Naive thymus-derived CD4-positive, alpha-beta T cell (primary cell): ENCODE measurements around the gene ZSCAN31. TPM values are rescaled to one million over a fixed set of nuclear protein-coding genes. Genes with fewer than 3 reads are reported as not detected.

Source experiments
- ATAC-seq: fragments of 150-1000 bp; cut with Tn5 transposase; 2 replicates; pipeline ENCODE4 v1.10.0; 2021; ENCODE audit warnings: mild to moderate bottlenecking, moderate library complexity
- CTCF ChIA-PET: fragments of 350-600 bp; sonication (Branson Sonifier 250); formaldehyde crosslinking; loops from one replicate; lab custom pipeline; 2021; ENCODE audit warnings: antibody characterized with exemption; lab: Charles Lee
- POLR2A ChIA-PET: fragments of 350-600 bp; sonication (Branson Sonifier 250); formaldehyde crosslinking; loops from one replicate; lab custom pipeline; 2021; ENCODE audit warnings: antibody characterized with exemption, inconsistent platforms; lab: Charles Lee
- DNase-seq, 9 donors: peaks; one replicate each; pipeline versions ENCODE4 v3.0.0 to v3.0.0-alpha.2; 2020 to 2022; ENCODE audit warnings: mixed read lengths in 1 of 9
- H3K27ac ChIP-seq: one replicate; pipeline ENCODE4 v1.7.0; 2013; ENCODE audit warnings: mild to moderate bottlenecking, low read depth, low read length, moderate library complexity
- H3K27me3 ChIP-seq, 2 donors: one replicate each; pipeline ENCODE4 v1.7.0; 2013; ENCODE audit warnings: low read length in 2 of 2, mild to moderate bottlenecking in 2 of 2, moderate library complexity in 2 of 2; ENCODE audit not compliant: control insufficient read depth in 2 of 2, insufficient read depth in 2 of 2
- H3K36me3 ChIP-seq, 3 experiments: 1 replicate in 2 of 3; 2 replicates in 1 of 3; pipeline ENCODE4 v1.7.0; 2013; ENCODE audit warnings: low read length in 3 of 3, mild to moderate bottlenecking in 3 of 3, moderate library complexity in 1 of 3; ENCODE audit not compliant: insufficient read depth in 3 of 3, control insufficient read depth in 2 of 3
- H3K4me1 ChIP-seq, 2 donors: one replicate each; pipeline ENCODE4 v1.7.0; 2013; ENCODE audit warnings: low read length in 2 of 2, mild to moderate bottlenecking in 2 of 2, moderate library complexity in 1 of 2; ENCODE audit not compliant: control insufficient read depth in 2 of 2, insufficient read depth in 2 of 2
- H3K4me3 ChIP-seq: 2 replicates; pipeline ENCODE4 v1.7.0; 2013; ENCODE audit warnings: mild to moderate bottlenecking, low read length
- H3K9me3 ChIP-seq, 3 experiments: 1 replicate in 2 of 3; 2 replicates in 1 of 3; pipeline ENCODE4 v1.7.0; 2013; ENCODE audit warnings: low read length in 3 of 3; ENCODE audit not compliant: control insufficient read depth in 2 of 3
- H3K27ac Mint-ChIP-seq, 9 donors: one replicate each; pipeline ENCODE4 v1.8.0; 2020 to 2022; ENCODE audit warnings: mixed read lengths in 9 of 9, mild to moderate bottlenecking in 8 of 9, moderate library complexity in 5 of 9, inconsistent platforms in 2 of 9
- H3K27me3 Mint-ChIP-seq, 5 donors: one replicate each; pipeline ENCODE4 v1.8.0; 2021 to 2022; ENCODE audit warnings: mixed read lengths in 5 of 5, mild to moderate bottlenecking in 1 of 5
- H3K36me3 Mint-ChIP-seq, 5 donors: one replicate each; pipeline ENCODE4 v1.8.0; 2020 to 2022; ENCODE audit warnings: mixed read lengths in 5 of 5, mild to moderate bottlenecking in 3 of 5, inconsistent platforms in 1 of 5
- H3K4me1 Mint-ChIP-seq, 7 donors: one replicate each; pipeline ENCODE4 v1.8.0; 2020 to 2022; ENCODE audit warnings: mixed read lengths in 7 of 7, mild to moderate bottlenecking in 3 of 7, inconsistent platforms in 1 of 7
- H3K4me3 Mint-ChIP-seq, 10 donors: one replicate each; pipeline ENCODE4 v1.8.0; 2020 to 2022; ENCODE audit warnings: mild to moderate bottlenecking in 10 of 10, mixed read lengths in 10 of 10, moderate library complexity in 6 of 10, inconsistent platforms in 2 of 10
- H3K9me3 Mint-ChIP-seq, 11 donors: one replicate each; pipeline ENCODE4 v1.8.0; 2020 to 2022; ENCODE audit warnings: mixed read lengths in 11 of 11, mild to moderate bottlenecking in 4 of 11, inconsistent platforms in 1 of 11, moderate library complexity in 1 of 11
- intact Hi-C, 2 donors: fragments of 100-400 bp; cut with micrococcal nuclease; formaldehyde crosslinking; loops; one replicate each; pipeline ENCODE4 v1.15.1; 2023
- polyA plus RNA-seq, 2 donors: library from polyadenylated mRNA; unstranded; fragments of 300-500 nt; fragmentation: Illumina TruSeq; gene quantifications; one replicate each; pipeline ENCODE4 v1.2.3, GENCODE V29; 2021
- total RNA-seq, 6 experiments: library from RNA in 5 of 6; stranded (reverse) in 5 of 6; gene quantifications; 1 replicate in 5 of 6; 2 replicates in 1 of 6; pipeline ENCODE4 v1.2.3 and lab custom pipeline; 2021 to 2026

Gene ZSCAN31
- total and polyA plus RNA-seq, 7 experiments from 2014 or later = 0.56 to 2.4 (median 1.2) TPM

DNA sequence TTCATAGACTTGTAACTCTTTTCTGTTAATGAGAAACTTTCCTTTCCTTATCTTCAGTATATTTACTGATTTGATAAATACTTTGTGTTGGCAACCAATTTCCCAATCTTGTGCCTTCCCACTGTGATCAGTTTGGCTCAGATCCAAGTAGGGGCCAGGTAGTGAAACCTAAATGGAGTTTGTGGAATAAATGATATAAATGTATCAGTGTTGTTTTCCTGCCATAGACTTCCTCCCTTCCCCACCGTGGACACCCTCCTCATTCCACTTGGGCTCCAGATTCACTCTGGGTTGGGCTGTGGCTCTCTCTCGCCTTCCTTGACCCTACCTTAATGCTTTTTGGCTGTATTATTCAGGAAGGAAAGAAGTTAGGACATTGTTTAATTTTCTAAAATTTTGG, 15.1 kb upstream of the ZSCAN31 start:
- intact Hi-C loops = loop anchor here (1.0 to 10.0 kb wide), 3 partner anchors 138 to 1166 kb away; a partner anchor contains a TSS
- CTCF ChIA-PET = no interaction called here
- H3K4me3 ChIP-seq = peak overlapping the region; percentile 80

GRCh38 chr6:28349892-28350737, 14.2 kb upstream of the ZSCAN31 start, which contains the start of gene ZKSCAN3:
ZKSCAN3 (plus strand) TSS chr6:28349947; CDS start chr6:28359587, 9,640 bp downstream.
- Mint-ChIP-seq H3K27me3 (peaks cover 11 to 30% (median 12%) of the 10 kb centered on the region in 5 donors), H3K27ac (peak within 1 kb of the TSS; percentile 90 to 97 (median 94))
- H3K27ac ChIP-seq = peak within 1 kb of the TSS; percentile 75

More for the DNA sequence above, 15.1 kb upstream of the ZSCAN31 start:
- peak overlapping the region in 6 of 9 donors; percentile 11 to 96 (median 62) for H3K27ac Mint-ChIP-seq
- Histone ChIP-seq H3K27me3 (no peaks in the 10 kb centered on the region), H3K9me3 (no peaks in the 10 kb centered on the region), H3K4me1 (peaks cover 0 to 11% of the 10 kb centered on the region in 2 donors), H3K27ac (no peak overlapping the region), H3K36me3 (no peaks in the 10 kb centered on the region)
- DNase-seq = no peak
- H3K36me3 Mint-ChIP-seq = peaks cover 0 to 16% (median 0%) of the 10 kb centered on the region in 5 donors
- no peak for ATAC-seq
- peaks cover 30 to 48% (median 43%) of the 10 kb centered on the region in 7 donors for H3K4me1 Mint-ChIP-seq
- peak overlapping the region; percentile 94 to 100 (median 98) for H3K4me3 Mint-ChIP-seq
- H3K27me3 Mint-ChIP-seq = peaks cover 11 to 21% (median 12%) of the 10 kb centered on the region in 5 donors
- POLR2A ChIA-PET = interaction anchor here (0.7 to 2.2 kb wide), 3 partner anchors 84 to 228 kb away, joined by 3 to 13 read pairs (median 3); partner anchors contain the start of gene ZSCAN26
- H3K9me3 Mint-ChIP-seq = no peaks in the 10 kb centered on the region

GRCh38 chr6:28349344-28349891, 13.5 kb upstream of the ZSCAN31 start:
- H3K4me1 Mint-ChIP-seq = peaks cover 27 to 39% (median 35%) of the 10 kb centered on the region in 7 donors
- Histone ChIP-seq H3K9me3 (no peaks in the 10 kb centered on the region), H3K27me3 (peaks cover 0 to 4% of the 10 kb centered on the region in 2 donors), H3K4me1 (peaks cover 0 to 7% of the 10 kb centered on the region in 2 donors), H3K4me3 (peak overlapping the region; percentile 80), H3K36me3 (no peaks in the 10 kb centered on the region), H3K27ac (peak overlapping the region; percentile 75)
- POLR2A ChIA-PET = interaction anchor here (0.6 to 2.2 kb wide), 7 partner anchors 9 to 563 kb away, joined by 3 to 15 read pairs (median 5); partner anchors contain the start of genes ZKSCAN4, ZSCAN26 and ZSCAN31
- H3K27me3 Mint-ChIP-seq = peaks cover 11 to 36% (median 15%) of the 10 kb centered on the region in 5 donors
- intact Hi-C loops = loop anchor here (1.0 to 2.0 kb wide), 8 partner anchors 13 to 269 kb away; partner anchors contain the start of genes ZSCAN12 (in 2 of the 2), ZSCAN26 (in 2 of the 2), ZSCAN31 (in 2 of the 2) and ZKSCAN4 (in 1 of the 2)
- peaks cover 0 to 16% (median 0%) of the 10 kb centered on the region in 5 donors for H3K36me3 Mint-ChIP-seq
- CTCF ChIA-PET = interaction anchor here (1.0 kb wide), 1 partner anchor 208 kb away, joined by 4 read pairs; the partner anchor contains the start of gene ZKSCAN8
- H3K9me3 Mint-ChIP-seq = peaks cover 0 to 2% (median 0%) of the 10 kb centered on the region in 11 donors
- H3K4me3 Mint-ChIP-seq = peak overlapping the region; percentile 94 to 100 (median 98)
- DNase-seq = no peak
- H3K27ac Mint-ChIP-seq = peak overlapping the region; percentile 90 to 97 (median 94)
- no peak for ATAC-seq

More at GRCh38 chr6:28349892-28350737, 14.2 kb upstream of the ZSCAN31 start, which contains the start of gene ZKSCAN3:
- H3K9me3 Mint-ChIP-seq = no peaks in the 10 kb centered on the region
- POLR2A ChIA-PET = interaction anchor here (0.6 to 2.2 kb wide), 9 partner anchors 10 to 563 kb away, joined by 3 to 15 read pairs (median 5); partner anchors contain the start of genes ZKSCAN4, ZSCAN26 and ZSCAN31
- peaks cover 0 to 4% of the 10 kb centered on the region in 2 donors for H3K27me3 ChIP-seq
- peak within 1 kb of the TSS; percentile 80 for H3K4me3 ChIP-seq
- H3K36me3 ChIP-seq = no peaks in the 10 kb centered on the region
- peaks cover 28 to 39% (median 35%) of the 10 kb centered on the region in 7 donors for H3K4me1 Mint-ChIP-seq
- CTCF ChIA-PET = interaction anchor here (1.0 kb wide), 1 partner anchor 209 kb away, joined by 4 read pairs; the partner anchor contains the start of gene ZKSCAN8
- H3K9me3 ChIP-seq = no peaks in the 10 kb centered on the region
- peaks cover 0 to 16% (median 0%) of the 10 kb centered on the region in 5 donors for H3K36me3 Mint-ChIP-seq
- peaks cover 0 to 7% of the 10 kb centered on the region in 2 donors for H3K4me1 ChIP-seq
- DNase-seq (peak; percentile 53 to 83 (median 80)), ATAC-seq (peak; percentile 98)
- intact Hi-C loops = loop anchor here (1.0 to 10.0 kb wide), 10 partner anchors 14 to 1165 kb away; partner anchors contain the start of genes ZSCAN12 (in 2 of the 2), ZSCAN26 (in 2 of the 2), ZSCAN31 (in 2 of the 2) and ZKSCAN4 (in 1 of the 2)
- H3K4me3 Mint-ChIP-seq = peak within 1 kb of the TSS; percentile 94 to 100 (median 98)

- Mint-ChIP-seq H3K27ac (no peak overlapping the region), H3K9me3 (peaks cover 0 to 8% (median 0%) of the 10 kb centered on the region in 11 donors), H3K4me1 (peaks cover 20 to 29% (median 27%) of the 10 kb centered on the region in 7 donors), H3K36me3 (peaks cover 0 to 8% (median 0%) of the 10 kb centered on the region in 5 donors), H3K27me3 (peaks cover 11 to 42% (median 21%) of the 10 kb centered on the region in 5 donors), H3K4me3 (no peak overlapping the region)
- H3K36me3 ChIP-seq = no peaks in the 10 kb centered on the region
- ChIA-PET CTCF (interaction anchor here (0.6 kb wide), 1 partner anchor 824 kb away, joined by 5 read pairs; no protein-coding TSS in a partner anchor), POLR2A (interaction anchor here (0.5 to 2.1 kb wide), 4 partner anchors 11 to 497 kb away, joined by 3 to 17 read pairs (median 5); partner anchors contain the start of genes ZSCAN26 and ZSCAN31)
- no peaks in the 10 kb centered on the region for H3K9me3 ChIP-seq
- H3K27ac ChIP-seq = no peak overlapping the region
- H3K4me3 ChIP-seq = no peak overlapping the region
- DNase-seq (no peak), ATAC-seq (no peak)
- peaks cover 0 to 7% of the 10 kb centered on the region in 2 donors for H3K4me1 ChIP-seq
- H3K27me3 ChIP-seq = peaks cover 0 to 4% of the 10 kb centered on the region in 2 donors
- intact Hi-C loops = no loop called here
Observed at GRCh38 chr6:28347119-28347518, 11.2 kb upstream of the ZSCAN31 start.

GRCh38 chr6:28345201-28345600, 9.3 kb upstream of the ZSCAN31 start:
- ChIA-PET CTCF (no interaction called here), POLR2A (no interaction called here)
- peaks cover 4 to 10% (median 8%) of the 10 kb centered on the region in 7 donors for H3K4me1 Mint-ChIP-seq
- intact Hi-C loops = no loop called here
- H3K4me1 ChIP-seq = peaks cover 0 to under 1% of the 10 kb centered on the region in 2 donors
- H3K27me3 Mint-ChIP-seq = peaks cover 11 to 42% (median 21%) of the 10 kb centered on the region in 5 donors
- ATAC-seq (no peak), DNase-seq (no peak)
- peaks cover 0 to 8% (median 4%) of the 10 kb centered on the region in 5 donors for H3K36me3 Mint-ChIP-seq
- H3K4me3 ChIP-seq = no peak overlapping the region
- H3K36me3 ChIP-seq = no peaks in the 10 kb centered on the region
- H3K27me3 ChIP-seq = peaks cover 0 to 4% of the 10 kb centered on the region in 2 donors
- H3K9me3 Mint-ChIP-seq = peaks cover 0 to 11% (median 6%) of the 10 kb centered on the region in 11 donors
- H3K27ac ChIP-seq = no peak overlapping the region
- H3K4me3 Mint-ChIP-seq = no peak overlapping the region
- H3K9me3 ChIP-seq = no peaks in the 10 kb centered on the region
- no peak overlapping the region for H3K27ac Mint-ChIP-seq
